Brain microvascular endothelial cell (primary cell): ENCODE measurements around the gene RAB40C.

Experiments
- DNase-seq: peaks from one replicate; pipeline ENCODE4 v3.0.0-alpha.2; 2020
- H3K27ac ChIP-seq: fragments of 250-450 bp; sonication (Bioruptor Pico); 2 replicates; pipeline ENCODE4 v1.5.1; 2020; ENCODE audit warnings: mild to moderate bottlenecking, moderate library complexity
- H3K27me3 ChIP-seq: fragments of 250-450 bp; sonication (Bioruptor Pico); replicated peaks from 2 replicates; pipeline ENCODE4 v1.5.1; 2020; ENCODE audit warnings: mild to moderate bottlenecking
- H3K36me3 ChIP-seq: fragments of 250-450 bp; sonication (Bioruptor Pico); replicated peaks from 2 replicates; pipeline ENCODE4 v1.5.1; 2020; ENCODE audit warnings: mild to moderate bottlenecking
- H3K4me3 ChIP-seq: 2 replicates; pipeline ENCODE4 v1.5.1; 2011; ENCODE audit warnings: low read depth, mild to moderate bottlenecking, control low read depth, low read length, moderate library complexity
- in situ Hi-C: cut with HindIII; loops from 2 replicates; pipeline ENCODE4 v1.10.0; 2017; ENCODE audit warnings: low sequenced_read_pairs, low pct_ligation_motif_present
- TF ChIP-seq, protein P1 (sequence below): IDR thresholded peaks from 2 replicates; pipeline ENCODE4 v1.5.1; 2011; ENCODE audit warnings: low read depth, mild to moderate bottlenecking, moderate library complexity, low read length, control low read depth, inconsistent platforms; ENCODE audit errors: missing control alignments

The RAB40C gene

DNA sequence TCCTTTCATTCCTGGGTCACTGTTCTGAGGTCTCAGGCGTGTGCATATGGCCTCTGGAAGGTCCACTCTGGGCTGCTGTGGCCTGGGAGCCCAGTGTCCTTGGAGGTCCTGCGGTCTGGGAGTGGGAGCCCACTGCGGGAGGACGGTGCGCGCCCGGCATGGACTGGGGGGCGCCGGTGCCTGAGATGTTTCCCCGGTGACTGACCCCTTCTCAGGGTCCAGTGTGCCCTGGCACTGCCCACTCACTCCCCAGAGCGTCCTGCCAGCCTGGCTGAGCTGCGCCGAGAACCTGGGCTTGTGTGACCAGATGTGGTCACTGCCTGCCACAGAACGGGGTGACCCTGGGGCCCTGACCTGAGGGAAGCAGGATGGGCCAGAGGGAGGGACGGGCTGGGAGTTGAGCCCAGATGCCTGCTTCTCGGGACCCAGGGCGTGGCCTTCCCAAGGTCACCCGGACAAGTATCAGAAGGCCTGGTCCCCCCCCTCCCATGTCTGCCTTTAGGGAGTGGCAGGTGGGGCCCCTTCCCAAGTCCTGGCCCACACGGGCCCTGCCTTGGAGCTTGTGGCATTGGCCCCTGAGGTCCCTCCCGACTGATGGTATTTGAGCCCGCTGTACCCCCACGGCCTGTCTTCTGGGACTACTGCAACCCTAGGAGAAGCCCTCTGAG, 84.5 kb downstream of the RAB40C start:
- H3K36me3 ChIP-seq: peaks cover 48% of the 10 kb centered on the region
- TF ChIP-seq, protein P1, sequence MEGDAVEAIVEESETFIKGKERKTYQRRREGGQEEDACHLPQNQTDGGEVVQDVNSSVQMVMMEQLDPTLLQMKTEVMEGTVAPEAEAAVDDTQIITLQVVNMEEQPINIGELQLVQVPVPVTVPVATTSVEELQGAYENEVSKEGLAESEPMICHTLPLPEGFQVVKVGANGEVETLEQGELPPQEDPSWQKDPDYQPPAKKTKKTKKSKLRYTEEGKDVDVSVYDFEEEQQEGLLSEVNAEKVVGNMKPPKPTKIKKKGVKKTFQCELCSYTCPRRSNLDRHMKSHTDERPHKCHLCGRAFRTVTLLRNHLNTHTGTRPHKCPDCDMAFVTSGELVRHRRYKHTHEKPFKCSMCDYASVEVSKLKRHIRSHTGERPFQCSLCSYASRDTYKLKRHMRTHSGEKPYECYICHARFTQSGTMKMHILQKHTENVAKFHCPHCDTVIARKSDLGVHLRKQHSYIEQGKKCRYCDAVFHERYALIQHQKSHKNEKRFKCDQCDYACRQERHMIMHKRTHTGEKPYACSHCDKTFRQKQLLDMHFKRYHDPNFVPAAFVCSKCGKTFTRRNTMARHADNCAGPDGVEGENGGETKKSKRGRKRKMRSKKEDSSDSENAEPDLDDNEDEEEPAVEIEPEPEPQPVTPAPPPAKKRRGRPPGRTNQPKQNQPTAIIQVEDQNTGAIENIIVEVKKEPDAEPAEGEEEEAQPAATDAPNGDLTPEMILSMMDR: no peak
- H3K27me3 ChIP-seq: no peaks in the 10 kb centered on the region
- in situ Hi-C loops: no loop called here
- DNase-seq: no peak
- H3K27ac ChIP-seq: no peak overlapping the region
- H3K4me3 ChIP-seq: no peak overlapping the region

DNA sequence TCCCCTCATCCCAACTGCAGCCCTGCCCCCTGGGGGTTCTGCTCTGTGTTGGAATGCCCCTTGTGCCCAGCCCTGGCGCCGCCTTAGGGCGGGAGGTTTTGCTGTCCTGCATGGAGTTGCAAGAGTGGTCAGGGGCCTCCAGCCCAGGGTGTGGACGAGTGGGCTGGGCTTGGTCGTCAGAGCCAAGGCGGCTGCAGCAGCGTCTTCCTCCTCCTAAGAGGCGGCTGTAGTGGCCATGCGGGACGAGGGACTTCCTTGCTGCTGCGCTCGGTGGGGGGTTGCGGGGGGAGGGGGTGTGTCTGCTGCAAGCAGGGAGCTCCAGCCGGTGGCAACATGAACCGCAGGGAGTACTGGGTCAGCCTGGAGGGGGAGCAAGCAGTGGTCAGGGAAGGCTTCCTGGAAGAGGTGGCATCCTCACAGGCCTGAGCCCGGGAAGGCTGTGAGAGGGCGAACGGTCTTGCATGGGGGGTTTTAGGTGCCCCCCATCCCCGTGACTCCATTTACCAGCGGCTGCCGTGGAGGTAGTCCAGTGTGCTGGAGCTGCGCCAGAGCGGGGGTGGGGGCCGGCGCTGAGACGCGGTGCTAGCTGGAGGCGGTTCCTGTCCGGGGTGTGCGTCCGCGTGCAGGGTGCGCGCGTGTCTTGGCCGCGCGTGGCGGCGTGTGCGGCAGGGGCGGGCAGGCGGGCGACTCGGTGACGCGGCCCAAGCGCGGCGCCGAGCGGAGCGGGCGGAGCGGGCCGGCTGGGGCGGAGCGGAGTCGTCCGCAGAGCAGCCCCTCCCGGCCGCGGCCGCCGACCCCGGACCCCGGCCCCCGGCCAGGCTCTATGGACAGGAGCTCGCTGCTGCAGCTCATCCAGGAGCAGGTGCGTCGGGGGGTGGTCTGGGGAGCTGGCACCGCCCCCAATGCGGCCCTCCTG, 85.4 kb downstream of the RAB40C start, which contains the start of gene RHBDL1:
Gene RHBDL1, plus strand, starts transcription at position 704 of the 916 bp plus-strand sequence. Its CDS starts 120 bp downstream, at position 824.
- Histone ChIP-seq H3K27me3 (no peaks in the 10 kb centered on the region), H3K27ac (no peak within 1 kb of the TSS), H3K4me3 (peak within 1 kb of the TSS; percentile 40), H3K36me3 (peaks cover 39% of the 10 kb centered on the region)
- TF ChIP-seq, protein P1: no peak
- peak; percentile 34 for DNase-seq
- in situ Hi-C loops: no loop called here

DNA sequence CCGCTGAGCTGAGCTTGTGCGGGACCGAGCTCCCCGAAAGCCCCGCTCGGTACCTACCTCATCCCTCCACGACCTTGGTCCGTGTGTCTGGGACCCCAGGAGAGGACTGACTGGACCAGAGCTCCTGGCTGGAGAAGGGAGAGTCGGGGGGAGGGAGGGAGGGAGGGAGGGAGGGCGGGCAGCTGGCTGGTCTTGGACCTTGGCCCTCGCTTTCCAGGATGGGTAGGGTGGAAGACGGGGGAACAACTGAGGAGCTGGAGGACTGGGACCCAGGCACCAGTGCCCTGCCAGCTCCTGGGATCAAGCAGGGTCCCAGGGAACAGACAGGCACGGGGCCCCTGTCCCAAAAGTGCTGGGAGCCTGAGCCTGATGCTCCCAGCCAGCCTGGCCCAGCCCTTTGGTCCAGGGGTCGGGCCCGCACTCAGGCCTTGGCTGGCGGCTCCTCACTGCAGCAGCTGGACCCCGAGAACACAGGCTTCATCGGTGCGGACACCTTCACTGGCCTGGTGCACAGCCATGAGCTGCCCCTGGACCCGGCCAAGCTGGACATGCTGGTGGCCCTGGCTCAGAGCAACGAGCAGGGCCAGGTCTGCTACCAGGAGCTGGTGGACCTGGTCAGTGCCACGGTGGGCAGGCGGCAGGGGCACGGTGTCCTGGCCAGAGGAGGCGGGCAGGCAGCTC, 86.2 kb downstream of the RAB40C start:
- no peak for DNase-seq
- peak overlapping the region; percentile 29 for H3K4me3 ChIP-seq
- no peak overlapping the region for H3K27ac ChIP-seq
- peaks cover 31% of the 10 kb centered on the region for H3K36me3 ChIP-seq
- in situ Hi-C loops: no loop called here
- TF ChIP-seq, protein P1: no peak
- no peaks in the 10 kb centered on the region for H3K27me3 ChIP-seq

DNA sequence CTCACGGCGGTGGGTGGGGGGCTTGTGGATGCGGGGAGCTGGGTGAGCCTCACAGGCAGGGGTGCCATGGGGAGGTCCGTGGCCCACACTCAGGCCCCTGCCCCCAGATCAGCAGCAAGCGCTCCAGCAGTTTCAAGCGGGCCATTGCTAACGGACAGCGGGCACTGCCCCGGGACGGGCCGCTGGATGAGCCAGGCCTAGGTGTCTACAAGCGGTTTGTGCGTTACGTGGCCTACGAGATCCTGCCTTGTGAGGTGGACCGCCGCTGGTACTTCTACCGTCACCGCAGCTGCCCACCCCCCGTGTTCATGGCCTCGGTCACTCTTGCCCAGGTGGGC, 86.7 kb downstream of the RAB40C start:
- Histone ChIP-seq H3K27me3 (no peaks in the 10 kb centered on the region), H3K27ac (no peak overlapping the region), H3K4me3 (no peak overlapping the region), H3K36me3 (peaks cover 27% of the 10 kb centered on the region)
- TF ChIP-seq, protein P1: no peak
- in situ Hi-C loops: no loop called here
- DNase-seq: no peak

DNA sequence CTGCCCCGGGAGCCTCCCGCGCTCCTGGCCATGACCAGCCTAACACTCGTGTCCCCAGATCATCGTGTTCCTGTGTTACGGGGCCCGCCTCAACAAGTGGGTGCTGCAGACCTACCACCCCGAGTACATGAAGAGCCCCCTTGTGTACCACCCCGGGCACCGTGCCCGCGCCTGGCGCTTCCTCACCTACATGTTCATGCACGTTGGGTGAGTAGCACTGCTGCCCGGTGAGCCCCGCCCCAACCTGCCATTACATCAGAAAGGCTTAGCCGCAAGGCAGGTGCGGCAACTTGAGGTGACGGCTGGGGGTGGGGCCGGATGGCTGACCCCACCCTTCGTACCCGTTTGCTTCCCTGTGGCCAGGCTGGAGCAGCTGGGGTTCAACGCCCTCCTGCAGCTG, 87.0 kb downstream of the RAB40C start:
- TF ChIP-seq, protein P1: no peak
- DNase-seq: no peak
- H3K36me3 ChIP-seq: peaks cover 30% of the 10 kb centered on the region
- no peaks in the 10 kb centered on the region for H3K27me3 ChIP-seq
- H3K4me3 ChIP-seq: no peak overlapping the region
- H3K27ac ChIP-seq: no peak overlapping the region
- in situ Hi-C loops: no loop called here
